Left ventricle myocardium inferior (tissue), 1 donor: ENCODE data around the gene CFAP300. TPM values are rescaled to one million over a fixed set of nuclear protein-coding genes. Genes with fewer than 3 reads are reported as not detected.

Source experiments
- DNase-seq: peaks from one replicate; pipeline ENCODE4 v3.0.0-alpha.2; 2020
- H3K27ac ChIP-seq: fragments of 200-600 bp; replicated peaks from 2 replicates; pipeline ENCODE4 v1.8.0; 2021
- H3K27me3 ChIP-seq: fragments of 200-600 bp; 2 replicates; pipeline ENCODE4 v1.8.0; 2021; ENCODE audit warnings: low read depth
- H3K36me3 ChIP-seq: fragments of 200-600 bp; 2 replicates; pipeline ENCODE4 v1.8.0; 2021
- H3K4me1 ChIP-seq: fragments of 200-600 bp; 2 replicates; pipeline ENCODE4 v1.8.0; 2021
- H3K4me3 ChIP-seq: fragments of 200-600 bp; 2 replicates; pipeline ENCODE4 v1.8.0; 2021; ENCODE audit warnings: mild to moderate bottlenecking, moderate library complexity
- H3K9me3 ChIP-seq: fragments of 200-600 bp; replicated peaks from 2 replicates; pipeline ENCODE4 v1.8.0; 2021
- intact Hi-C: fragments of 100-400 bp; cut with micrococcal nuclease; formaldehyde crosslinking; loops from one replicate; pipeline ENCODE4 v1.11.0; 2022
- total RNA-seq: library from RNA; stranded (reverse); fragmentation: NEBNext Ultra II Directional; extraction: Animal tissue kit (Norgen Biotek cat#: 25700); gene quantifications from one replicate; pipeline ENCODE4 v1.2.1, GENCODE V29; 2021
- TF ChIP-seq, protein P1 (sequence below): fragments of 200-600 bp; IDR thresholded peaks from 2 replicates; pipeline ENCODE4 v1.8.0; 2021; ENCODE audit warnings: antibody characterized with exemption, mild to moderate bottlenecking, borderline replicate concordance
- donor health status: DM: no; HTN: yes; CAD: no; lungs with severe emphysema.

CFAP300 gene
- total RNA-seq, 1 donor from 2014 or later, result 0.99 TPM

DNA sequence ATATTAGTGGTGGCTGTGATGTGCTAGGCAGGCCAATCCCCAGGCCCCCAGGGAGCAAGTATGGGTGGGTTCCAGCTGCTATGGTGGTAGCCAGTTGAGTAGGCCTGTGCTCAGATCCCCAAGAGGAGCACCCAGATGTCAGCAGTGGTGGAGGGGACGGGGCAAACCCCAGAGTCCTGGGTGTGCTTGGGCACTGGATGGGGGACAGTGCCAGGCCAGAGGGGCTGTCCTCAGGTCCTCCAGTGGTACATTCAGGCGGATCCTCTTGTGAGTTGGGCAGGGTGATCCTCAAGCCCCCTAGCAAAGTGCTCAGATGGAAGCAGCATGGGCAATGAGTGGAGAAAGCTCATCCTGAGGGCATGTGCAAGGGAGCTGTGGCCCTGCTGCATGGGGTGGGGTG lies 26.0 kb downstream of the CFAP300 start:
- Histone ChIP-seq H3K9me3 (peaks cover 32% of the 10 kb centered on the region), H3K4me1 (no peaks in the 10 kb centered on the region), H3K27ac (no peak overlapping the region), H3K27me3 (no peaks in the 10 kb centered on the region), H3K4me3 (no peak overlapping the region), H3K36me3 (no peaks in the 10 kb centered on the region)
- DNase-seq, result no peak
- TF ChIP-seq, protein P1, sequence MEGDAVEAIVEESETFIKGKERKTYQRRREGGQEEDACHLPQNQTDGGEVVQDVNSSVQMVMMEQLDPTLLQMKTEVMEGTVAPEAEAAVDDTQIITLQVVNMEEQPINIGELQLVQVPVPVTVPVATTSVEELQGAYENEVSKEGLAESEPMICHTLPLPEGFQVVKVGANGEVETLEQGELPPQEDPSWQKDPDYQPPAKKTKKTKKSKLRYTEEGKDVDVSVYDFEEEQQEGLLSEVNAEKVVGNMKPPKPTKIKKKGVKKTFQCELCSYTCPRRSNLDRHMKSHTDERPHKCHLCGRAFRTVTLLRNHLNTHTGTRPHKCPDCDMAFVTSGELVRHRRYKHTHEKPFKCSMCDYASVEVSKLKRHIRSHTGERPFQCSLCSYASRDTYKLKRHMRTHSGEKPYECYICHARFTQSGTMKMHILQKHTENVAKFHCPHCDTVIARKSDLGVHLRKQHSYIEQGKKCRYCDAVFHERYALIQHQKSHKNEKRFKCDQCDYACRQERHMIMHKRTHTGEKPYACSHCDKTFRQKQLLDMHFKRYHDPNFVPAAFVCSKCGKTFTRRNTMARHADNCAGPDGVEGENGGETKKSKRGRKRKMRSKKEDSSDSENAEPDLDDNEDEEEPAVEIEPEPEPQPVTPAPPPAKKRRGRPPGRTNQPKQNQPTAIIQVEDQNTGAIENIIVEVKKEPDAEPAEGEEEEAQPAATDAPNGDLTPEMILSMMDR, result no peak
- intact Hi-C loops, result no loop called here

DNA sequence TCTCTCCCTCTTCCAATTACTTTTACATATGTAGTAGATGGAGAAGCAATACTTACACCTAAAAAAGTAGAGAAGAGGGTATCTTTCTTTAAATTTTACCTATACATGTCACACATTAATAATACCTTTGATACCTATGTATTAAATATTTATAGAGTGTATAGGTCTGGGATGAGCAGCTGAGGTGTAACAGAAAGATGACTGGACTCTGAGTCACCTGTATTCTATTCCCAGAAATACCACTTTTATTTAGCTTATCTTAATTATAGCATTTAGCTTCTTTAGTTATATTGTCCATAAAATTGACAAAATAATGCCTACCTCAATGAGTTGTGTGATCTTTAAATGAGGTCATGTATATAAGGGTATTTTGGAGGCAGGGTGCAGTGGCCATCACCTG lies 32.4 kb downstream of the CFAP300 start:
- Histone ChIP-seq H3K27ac (no peak overlapping the region), H3K27me3 (no peaks in the 10 kb centered on the region), H3K36me3 (no peaks in the 10 kb centered on the region), H3K4me1 (no peaks in the 10 kb centered on the region), H3K9me3 (no peaks in the 10 kb centered on the region), H3K4me3 (no peak overlapping the region)
- TF ChIP-seq, protein P1, result no peak
- intact Hi-C loops, result no loop called here
- no peak for DNase-seq

DNA sequence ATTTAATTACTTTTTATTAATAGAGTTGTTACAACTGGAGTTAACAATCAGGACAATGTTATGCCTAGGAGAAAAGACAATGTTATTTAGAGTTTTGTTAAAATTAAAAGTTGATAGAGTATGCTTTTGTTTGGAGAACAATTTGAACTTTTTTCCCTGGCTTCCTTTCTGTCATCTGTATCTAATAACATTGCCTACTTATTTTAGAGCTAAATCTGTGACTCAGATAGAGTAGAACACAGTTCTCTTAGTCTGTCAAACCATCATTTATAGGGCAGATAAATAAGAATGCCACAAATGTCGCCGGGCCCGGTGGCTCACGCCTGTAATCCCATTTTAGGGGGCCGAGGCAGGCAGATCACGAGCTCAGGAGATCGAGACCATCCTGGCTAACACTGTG lies 34.1 kb downstream of the CFAP300 start:
- H3K27me3 ChIP-seq, result no peaks in the 10 kb centered on the region
- no peaks in the 10 kb centered on the region for H3K36me3 ChIP-seq
- H3K4me1 ChIP-seq, result no peaks in the 10 kb centered on the region
- H3K9me3 ChIP-seq, result no peaks in the 10 kb centered on the region
- no peak overlapping the region for H3K4me3 ChIP-seq
- intact Hi-C loops, result no loop called here
- H3K27ac ChIP-seq, result no peak overlapping the region
- DNase-seq, result no peak
- TF ChIP-seq, protein P1, result no peak

DNA sequence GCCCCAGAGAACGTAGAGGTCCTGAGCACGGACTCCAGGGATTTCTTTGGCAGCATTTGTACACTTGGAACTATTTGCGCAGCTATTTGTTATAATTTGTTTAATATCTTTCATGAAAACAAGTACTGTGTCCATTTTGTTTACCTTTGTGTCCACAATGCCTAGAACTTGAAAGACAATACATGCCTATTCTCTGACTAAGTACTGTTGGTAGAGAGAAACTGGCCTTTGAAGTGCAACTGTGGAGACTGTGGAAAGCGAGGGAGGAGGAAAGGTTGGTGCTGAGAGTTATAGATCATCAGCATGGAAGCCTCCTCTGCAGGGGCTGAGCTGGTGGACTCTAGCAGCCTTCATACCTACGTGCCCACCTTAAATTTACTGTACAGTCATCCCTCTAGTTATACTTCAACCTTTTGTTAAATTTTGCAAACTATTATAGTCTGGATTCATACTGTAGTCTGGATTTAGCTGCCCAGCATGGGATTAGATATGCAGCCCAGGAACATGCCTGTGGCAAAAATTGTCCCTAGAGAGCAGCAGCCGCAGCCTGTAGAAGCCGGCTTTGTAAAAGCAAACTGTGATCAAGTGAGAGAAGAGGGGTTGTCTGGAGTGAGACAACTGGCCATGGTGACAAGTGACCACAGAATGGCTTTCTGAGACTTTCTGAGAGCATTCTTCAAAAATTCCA lies 38.8 kb downstream of the CFAP300 start:
- DNase-seq, result no peak
- intact Hi-C loops, result no loop called here
- Histone ChIP-seq H3K9me3 (no peaks in the 10 kb centered on the region), H3K27me3 (no peaks in the 10 kb centered on the region), H3K36me3 (no peaks in the 10 kb centered on the region), H3K27ac (no peak overlapping the region), H3K4me1 (no peaks in the 10 kb centered on the region), H3K4me3 (no peak overlapping the region)
- TF ChIP-seq, protein P1, result no peak

DNA sequence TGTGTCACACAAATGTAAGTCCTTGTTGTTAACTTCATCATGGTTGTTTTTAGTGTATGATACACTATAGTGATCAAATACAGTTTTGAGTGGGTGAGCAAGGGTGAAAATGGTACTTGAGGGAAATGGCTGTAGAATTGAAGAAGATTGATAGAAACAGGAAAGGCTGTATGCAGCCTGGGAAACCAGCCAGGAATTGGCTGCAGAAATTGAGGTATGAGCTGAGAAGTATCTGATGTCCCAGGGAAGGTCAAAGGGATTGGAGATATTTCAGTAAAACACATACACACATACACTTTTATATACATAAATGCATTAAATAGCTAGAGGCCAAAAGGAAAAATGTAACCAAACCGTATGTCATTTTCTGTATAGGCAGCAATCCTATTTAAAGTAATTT lies 49.9 kb downstream of the CFAP300 start:
- no peaks in the 10 kb centered on the region for H3K27me3 ChIP-seq
- no peak for DNase-seq
- no peak overlapping the region for H3K4me3 ChIP-seq
- H3K9me3 ChIP-seq, result no peaks in the 10 kb centered on the region
- H3K27ac ChIP-seq, result no peak overlapping the region
- no peaks in the 10 kb centered on the region for H3K36me3 ChIP-seq
- no peaks in the 10 kb centered on the region for H3K4me1 ChIP-seq
- TF ChIP-seq, protein P1, result no peak
- intact Hi-C loops, result no loop called here

DNA sequence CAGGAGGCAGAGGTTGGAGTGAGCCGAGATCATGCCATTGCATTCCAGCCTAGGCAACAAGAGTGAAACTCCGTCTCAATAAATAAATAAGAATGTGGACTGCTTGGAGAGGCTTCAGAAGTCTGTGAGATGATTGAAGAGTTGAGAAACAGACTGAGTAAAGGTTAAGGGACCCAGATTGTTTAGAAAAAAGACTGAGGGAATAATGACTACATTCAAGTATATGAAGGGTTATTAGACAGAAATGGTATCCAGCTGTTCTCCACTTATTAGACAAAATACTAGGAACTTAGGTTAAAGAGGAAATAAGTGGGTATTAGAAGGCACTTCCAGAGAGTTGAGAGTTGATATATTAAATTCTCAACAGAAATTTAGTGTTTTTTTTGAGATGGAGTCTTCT lies 52.5 kb downstream of the CFAP300 start:
- Histone ChIP-seq H3K27me3 (peaks cover 5% of the 10 kb centered on the region), H3K27ac (no peak overlapping the region), H3K36me3 (no peaks in the 10 kb centered on the region), H3K9me3 (no peaks in the 10 kb centered on the region), H3K4me3 (no peak overlapping the region), H3K4me1 (no peaks in the 10 kb centered on the region)
- DNase-seq, result no peak
- intact Hi-C loops, result no loop called here
- TF ChIP-seq, protein P1, result no peak
